ENCODE data around the gene RCAN2. TPM values are rescaled to one million over a fixed set of nuclear protein-coding genes. Genes with fewer than 3 reads are reported as not detected.

Gene RCAN2
- total RNA-seq, 1 experiment from 2014 or later = 0.44 TPM

GRCh38 chr6:46279874-46280273 is 211.4 kb downstream of the RCAN2 start:
- POLR2A ChIA-PET (ENCODE audit: unreplicated experiment) = no interaction called here
- intact Hi-C loops (cut with micrococcal nuclease; ENCODE audit: unreplicated experiment) = no loop called here
- no peaks in the 10 kb centered on the region for H3F3A ChIP-seq (ENCODE audit: insufficient read depth, low read depth)
- H3K4me2 ChIP-seq = no peak overlapping the region
- no peak overlapping the region for H2AFZ ChIP-seq
- H3K27me3 ChIP-seq (ENCODE audit: insufficient read depth, low read depth) = no peaks in the 10 kb centered on the region
- no peak for DNase-seq
- no peak overlapping the region for H3K27ac ChIP-seq
- no peaks in the 10 kb centered on the region for H3K36me3 ChIP-seq (ENCODE audit: low read depth)
- no peaks in the 10 kb centered on the region for H3K9me2 ChIP-seq (ENCODE audit: insufficient read depth)
- no peaks in the 10 kb centered on the region for H3K4me1 ChIP-seq (replicated peaks; ENCODE audit: insufficient read depth)
- TF ChIP-seq EZH2 (IDR thresholded peaks at IDR 0.05; ENCODE audit: low read depth) (no peak), CTCF (conservative IDR thresholded peaks at IDR 0.05) (no peak)
- BruUV-seq (replicated peaks) = no TSS peak
- no peaks in the 10 kb centered on the region for H3K9me3 ChIP-seq (ENCODE audit: insufficient read depth, low read depth)
- CTCF ChIA-PET = no interaction called here
- no peak overlapping the region for H3K4me3 ChIP-seq
- H3K79me2 ChIP-seq (ENCODE audit: low read depth) = no peaks in the 10 kb centered on the region
- H4K20me1 ChIP-seq (ENCODE audit: insufficient read depth) = no peaks in the 10 kb centered on the region

GRCh38 chr6:46276576-46277142 is 214.6 kb downstream of the RCAN2 start:
- H3K4me3 ChIP-seq = no peak overlapping the region
- H4K20me1 ChIP-seq (ENCODE audit: insufficient read depth) = no peaks in the 10 kb centered on the region
- POLR2A ChIA-PET (ENCODE audit: unreplicated experiment) = no interaction called here
- TF ChIP-seq CTCF (conservative IDR thresholded peaks at IDR 0.05) (no peak), EZH2 (IDR thresholded peaks at IDR 0.05; ENCODE audit: low read depth) (no peak)
- H3K4me2 ChIP-seq = no peak overlapping the region
- H3K27ac ChIP-seq = no peak overlapping the region
- no peaks in the 10 kb centered on the region for H3K36me3 ChIP-seq (ENCODE audit: low read depth)
- no peaks in the 10 kb centered on the region for H3K9me2 ChIP-seq (ENCODE audit: insufficient read depth)
- H3K27me3 ChIP-seq (ENCODE audit: insufficient read depth, low read depth) = no peaks in the 10 kb centered on the region
- no peaks in the 10 kb centered on the region for H3F3A ChIP-seq (ENCODE audit: insufficient read depth, low read depth)
- no peaks in the 10 kb centered on the region for H3K9me3 ChIP-seq (ENCODE audit: insufficient read depth, low read depth)
- CTCF ChIA-PET = no interaction called here
- H3K4me1 ChIP-seq (replicated peaks; ENCODE audit: insufficient read depth) = no peaks in the 10 kb centered on the region
- intact Hi-C loops (cut with micrococcal nuclease; ENCODE audit: unreplicated experiment) = no loop called here
- H2AFZ ChIP-seq = no peak overlapping the region
- BruUV-seq (replicated peaks) = no TSS peak
- DNase-seq = no peak
- H3K79me2 ChIP-seq (ENCODE audit: low read depth) = no peaks in the 10 kb centered on the region

DNA sequence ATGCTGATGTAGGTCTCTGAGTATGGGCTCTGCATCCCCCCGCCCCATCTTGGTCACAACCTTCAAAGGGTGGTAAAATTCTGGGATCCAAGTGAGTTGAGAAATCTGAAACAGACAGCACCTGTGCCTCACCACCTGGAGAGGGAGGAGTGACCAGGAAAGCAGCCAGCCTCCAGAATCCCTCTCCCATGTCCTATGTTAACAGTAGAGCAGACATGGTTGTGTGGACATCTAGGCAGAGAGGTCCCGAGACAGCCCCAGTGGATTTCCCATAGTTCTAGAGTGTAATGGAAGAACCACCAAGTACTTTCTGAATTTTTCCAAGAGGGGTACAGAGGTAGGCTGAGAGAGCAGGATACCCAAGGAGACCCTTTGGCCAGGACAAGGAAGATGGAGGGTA is 216.7 kb downstream of the RCAN2 start:
- TF ChIP-seq EZH2 (IDR thresholded peaks at IDR 0.05; ENCODE audit: low read depth) (no peak), CTCF (conservative IDR thresholded peaks at IDR 0.05) (no peak)
- Histone ChIP-seq H3K9me3 (ENCODE audit: insufficient read depth, low read depth) (no peaks in the 10 kb centered on the region), H3F3A (ENCODE audit: insufficient read depth, low read depth) (no peaks in the 10 kb centered on the region), H3K79me2 (ENCODE audit: low read depth) (no peaks in the 10 kb centered on the region), H3K4me3 (no peak overlapping the region), H4K20me1 (ENCODE audit: insufficient read depth) (no peaks in the 10 kb centered on the region), H3K4me1 (replicated peaks; ENCODE audit: insufficient read depth) (no peaks in the 10 kb centered on the region), H3K9me2 (ENCODE audit: insufficient read depth) (no peaks in the 10 kb centered on the region), H3K4me2 (no peak overlapping the region), H3K27me3 (ENCODE audit: insufficient read depth, low read depth) (no peaks in the 10 kb centered on the region), H3K36me3 (ENCODE audit: low read depth) (no peaks in the 10 kb centered on the region), H3K27ac (no peak overlapping the region), H2AFZ (no peak overlapping the region)
- intact Hi-C loops (cut with micrococcal nuclease; ENCODE audit: unreplicated experiment) = no loop called here
- CTCF ChIA-PET = no interaction called here
- no peak for DNase-seq
- POLR2A ChIA-PET (ENCODE audit: unreplicated experiment) = no interaction called here
- BruUV-seq (replicated peaks) = no TSS peak

Measured in PC-9 (cell line).